HG03159 (cell line): ENCODE results near the gene GABRG3.

ENCODE experiments used
- ATAC-seq: cut with Tn5 transposase; IDR thresholded peaks from one replicate; pipeline ENCODE4 v1.9.1; 2021; ENCODE audit warnings: mild to moderate bottlenecking, moderate library complexity; ENCODE audit not compliant: unreplicated experiment

The GABRG3 gene

DNA sequence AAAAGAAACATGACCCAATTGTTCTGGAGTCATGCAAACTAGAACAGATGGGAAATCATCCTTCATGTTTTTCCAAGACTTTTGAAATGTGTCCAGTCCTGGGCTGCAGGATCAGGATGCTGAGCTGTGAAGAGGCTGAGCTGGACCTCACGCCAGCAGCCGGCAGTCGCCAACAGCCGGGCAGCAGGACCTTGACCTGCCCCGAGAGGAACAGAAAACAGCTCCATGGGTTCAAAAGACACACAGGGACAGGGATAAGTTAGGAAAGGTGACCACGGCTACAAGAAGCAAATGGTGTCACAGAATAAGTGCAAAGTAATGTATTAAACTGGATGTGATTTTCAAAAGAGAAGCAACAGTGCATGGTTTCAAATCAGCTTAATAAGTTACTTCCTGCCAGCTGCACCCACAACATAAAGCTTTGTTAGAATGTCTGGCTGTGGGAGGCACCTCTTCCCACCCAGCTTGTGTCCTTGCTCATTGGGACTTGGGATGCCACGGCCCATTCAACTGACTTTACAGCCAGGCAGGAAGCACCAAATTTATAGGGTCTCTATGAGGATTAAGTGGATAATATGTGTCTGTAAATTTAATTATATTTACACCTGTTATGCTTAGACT is 266.4 kb downstream of the GABRG3 start:
- no peak for ATAC-seq

DNA sequence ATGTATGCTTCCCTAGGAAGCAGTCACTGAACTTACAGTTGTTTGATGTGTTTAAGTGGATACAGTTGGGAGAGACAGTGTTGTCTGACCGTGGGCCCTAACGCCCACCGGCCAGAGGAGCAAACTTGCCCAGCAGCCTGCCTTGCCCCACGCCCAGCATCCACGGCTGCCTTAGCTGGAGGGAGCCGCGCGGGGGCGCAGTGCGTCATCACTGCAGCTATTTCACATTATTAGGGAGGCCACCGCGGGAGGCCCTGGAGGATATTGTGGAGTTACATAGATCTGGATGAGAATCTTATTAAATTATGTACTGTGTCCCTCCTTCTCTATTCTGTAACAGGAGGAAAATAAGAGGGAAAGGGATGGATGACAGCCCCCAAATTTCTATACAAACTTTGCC is 267.2 kb downstream of the GABRG3 start:
- ATAC-seq = no peak

DNA sequence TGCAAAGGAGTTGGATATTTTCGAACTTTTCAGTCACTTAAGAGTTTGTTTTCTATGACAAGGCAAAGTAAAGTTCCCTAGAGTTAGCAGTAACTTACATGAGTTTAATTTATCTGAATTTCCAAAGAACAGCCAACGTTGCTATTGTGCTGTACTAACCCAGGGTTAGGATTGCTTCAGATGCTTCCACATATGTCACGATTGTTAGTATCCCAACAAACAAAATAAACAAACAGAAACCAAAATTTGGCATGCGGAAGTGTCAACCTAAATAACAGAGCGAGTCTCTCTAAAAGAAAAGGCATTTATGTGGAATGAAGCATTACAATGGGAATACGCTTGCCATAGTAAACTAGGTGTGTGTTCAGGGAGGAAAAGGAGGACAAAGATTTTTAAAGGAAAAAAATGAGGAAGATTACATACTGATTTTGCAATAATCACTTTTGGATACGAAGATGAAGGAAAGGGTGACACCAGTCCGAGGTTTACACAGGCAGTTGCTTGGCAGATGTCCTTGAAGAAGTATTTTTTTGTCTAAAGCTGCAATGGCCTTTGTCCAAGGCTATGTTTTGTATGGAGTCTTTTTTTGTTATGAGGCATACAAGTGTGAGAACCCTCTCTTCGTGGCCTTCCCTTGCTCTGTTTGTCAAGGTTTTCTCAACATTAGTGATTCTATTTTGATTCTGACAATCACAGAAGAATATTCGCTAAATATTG is 267.9 kb downstream of the GABRG3 start:
- no peak for ATAC-seq

DNA sequence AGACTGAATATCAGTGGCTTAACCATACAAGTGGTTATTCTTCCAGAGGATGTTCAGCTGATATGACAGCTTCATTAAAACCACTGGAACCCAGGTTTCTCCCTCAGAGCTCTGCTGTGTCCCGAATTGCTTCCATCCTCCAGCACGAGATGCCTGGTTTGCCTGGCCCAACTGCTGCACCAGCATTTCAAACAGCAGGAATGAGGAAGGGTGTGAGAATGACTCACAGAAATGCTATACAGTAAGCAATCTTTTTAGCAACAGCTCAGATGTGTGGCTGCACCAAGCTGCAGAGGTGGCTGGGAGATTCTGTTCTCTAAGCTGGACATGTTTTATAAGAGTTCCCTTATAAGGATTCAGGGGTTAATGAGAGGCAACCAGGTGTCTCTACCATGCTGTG is 271.0 kb downstream of the GABRG3 start:
- ATAC-seq = no peak

DNA sequence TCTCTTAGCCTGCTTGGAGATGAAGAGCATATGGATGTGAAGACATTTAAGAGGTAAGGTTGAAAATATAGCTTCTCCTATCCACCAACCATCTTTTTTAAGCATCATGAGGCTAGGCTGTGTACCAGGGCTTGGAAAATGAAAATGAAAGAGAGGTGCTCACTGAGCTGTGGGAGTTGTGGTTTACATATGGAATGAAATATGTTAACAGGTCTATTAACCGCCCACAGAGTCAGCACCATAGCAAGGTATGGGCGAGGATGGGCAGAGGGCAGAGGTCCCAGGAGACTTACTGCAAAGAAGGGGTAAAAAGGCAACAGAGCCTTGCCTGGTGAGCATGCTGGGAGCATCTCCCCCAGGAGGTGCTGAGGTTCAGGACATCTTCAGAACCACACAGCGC is 273.1 kb downstream of the GABRG3 start:
- ATAC-seq = no peak

DNA sequence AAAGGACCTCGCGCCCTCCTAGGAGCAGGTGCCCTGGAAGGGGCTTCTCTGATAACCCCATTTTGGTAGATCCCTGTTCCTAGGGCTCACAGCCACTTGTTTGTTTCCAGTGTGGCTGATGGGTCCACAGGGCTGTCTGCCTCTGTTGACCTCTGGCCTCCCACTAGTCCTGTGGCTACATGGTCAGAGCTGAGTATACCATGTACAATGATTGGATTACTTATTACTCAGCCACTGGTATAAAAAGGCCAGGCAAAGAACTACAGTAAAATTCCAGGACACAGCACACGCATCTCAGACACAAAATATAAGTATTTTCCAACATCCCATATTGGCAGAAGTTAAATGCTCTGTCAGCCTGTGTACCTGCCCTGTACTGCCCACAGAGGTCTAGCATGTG is 277.3 kb downstream of the GABRG3 start:
- no peak for ATAC-seq

DNA sequence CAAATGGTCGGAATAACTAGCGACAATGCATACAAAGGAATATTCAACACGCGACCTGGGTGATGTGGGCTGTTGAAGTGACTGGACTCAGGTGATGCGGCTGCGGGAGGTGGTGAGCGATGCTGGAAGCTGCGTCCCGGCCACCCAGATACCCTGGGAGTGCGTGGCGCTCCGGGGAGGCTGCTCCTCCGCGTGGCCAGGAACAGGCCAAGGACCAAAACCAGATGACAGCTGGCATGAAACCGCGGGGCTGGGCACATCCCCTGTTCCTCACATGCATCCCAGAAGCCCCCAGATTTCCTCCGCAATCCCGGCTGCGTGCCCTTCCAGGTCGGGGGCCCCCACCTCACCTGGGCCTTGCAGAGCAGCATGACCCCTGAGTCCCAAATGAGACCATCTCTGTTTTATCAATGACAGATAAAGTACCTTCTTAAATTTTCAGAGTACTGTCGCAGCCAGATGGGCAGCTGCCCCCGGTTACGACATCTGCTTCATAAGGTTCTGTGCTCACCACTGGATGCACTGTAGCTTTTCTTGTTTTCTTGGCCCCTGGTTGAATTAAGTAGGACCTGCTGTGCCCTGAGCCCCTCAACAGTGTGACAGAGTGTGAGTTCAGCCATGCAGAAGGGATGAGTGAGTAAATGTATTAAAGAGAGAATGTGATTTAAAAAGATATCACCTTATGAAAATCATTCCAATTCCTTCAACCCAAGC is 278.2 kb downstream of the GABRG3 start:
- no peak for ATAC-seq

DNA sequence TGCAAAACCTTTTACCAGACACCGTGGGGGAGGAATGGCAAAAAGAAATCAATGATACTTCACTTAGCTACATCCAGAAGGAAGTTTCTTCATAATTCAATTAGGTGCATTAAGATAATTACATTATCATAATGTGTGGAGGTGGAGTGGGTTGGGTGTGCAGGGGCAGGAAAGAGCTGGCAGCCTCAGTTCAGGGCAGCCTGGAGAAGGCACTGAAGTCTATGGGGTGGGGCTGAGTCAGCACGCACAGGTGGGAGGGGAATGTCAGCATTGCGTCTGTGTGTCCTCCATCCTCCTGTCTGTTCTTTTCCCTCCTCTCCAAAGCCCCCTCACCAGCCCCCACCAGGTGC is 278.8 kb downstream of the GABRG3 start:
- no peak for ATAC-seq

DNA sequence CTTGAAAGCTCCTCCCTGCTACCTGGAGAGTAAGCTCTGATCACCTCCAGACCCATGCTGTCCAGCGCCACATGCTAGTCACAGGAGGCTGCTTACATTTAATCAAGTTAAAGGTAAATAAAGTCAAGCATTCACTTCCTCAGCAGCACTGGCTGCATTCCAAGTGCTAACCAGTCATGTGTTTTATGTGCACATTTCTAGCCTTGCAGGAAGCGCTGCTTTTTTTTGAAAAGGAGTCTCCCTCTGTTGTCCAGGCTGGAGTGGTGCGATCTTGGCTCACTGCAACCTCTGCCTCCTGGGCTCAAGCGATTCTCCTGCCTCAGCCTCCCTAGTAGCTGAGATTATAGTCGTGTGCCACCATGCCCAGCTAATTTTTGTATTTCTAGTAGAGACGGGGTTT is 279.2 kb downstream of the GABRG3 start:
- no peak for ATAC-seq

DNA sequence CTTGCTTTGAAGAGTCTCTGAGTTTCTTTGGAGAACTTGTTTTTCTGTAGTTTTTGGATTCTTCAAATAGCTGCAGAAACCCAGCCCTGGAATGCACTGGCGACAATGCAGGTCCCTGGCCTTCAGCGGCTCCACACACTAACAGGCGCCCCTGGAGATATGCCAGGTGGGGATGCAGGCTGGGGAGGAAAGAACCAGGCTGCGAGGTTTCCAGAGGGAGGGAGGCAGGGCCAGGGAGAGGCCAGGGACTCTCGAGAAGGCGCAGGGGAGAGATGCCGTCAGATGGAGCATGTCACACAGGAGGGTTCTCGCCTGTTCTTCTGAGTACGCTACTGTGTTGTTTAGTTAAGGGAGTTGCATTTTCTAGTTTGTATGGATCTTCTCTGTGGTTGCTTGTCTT is 283.1 kb downstream of the GABRG3 start:
- no peak for ATAC-seq

DNA sequence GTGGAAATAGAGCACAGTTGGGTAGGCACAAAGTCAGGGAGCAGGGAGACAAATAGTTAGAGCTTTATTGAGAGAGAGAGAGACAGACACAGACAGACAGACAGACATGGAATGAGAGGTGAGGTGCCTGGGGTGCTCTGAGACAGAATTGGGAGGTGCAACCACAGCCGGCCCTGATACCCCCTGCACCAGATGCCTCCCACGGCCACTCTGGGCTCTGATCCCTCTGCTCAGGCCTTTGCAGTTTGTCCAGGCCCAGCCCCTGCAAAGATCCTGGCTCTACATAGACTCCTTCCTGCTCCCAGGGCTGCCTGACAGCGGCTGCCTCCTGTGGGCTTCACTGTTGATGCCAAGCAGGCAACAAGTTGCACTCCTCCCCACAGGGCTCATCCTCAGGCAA is 283.8 kb downstream of the GABRG3 start:
- no peak for ATAC-seq

DNA sequence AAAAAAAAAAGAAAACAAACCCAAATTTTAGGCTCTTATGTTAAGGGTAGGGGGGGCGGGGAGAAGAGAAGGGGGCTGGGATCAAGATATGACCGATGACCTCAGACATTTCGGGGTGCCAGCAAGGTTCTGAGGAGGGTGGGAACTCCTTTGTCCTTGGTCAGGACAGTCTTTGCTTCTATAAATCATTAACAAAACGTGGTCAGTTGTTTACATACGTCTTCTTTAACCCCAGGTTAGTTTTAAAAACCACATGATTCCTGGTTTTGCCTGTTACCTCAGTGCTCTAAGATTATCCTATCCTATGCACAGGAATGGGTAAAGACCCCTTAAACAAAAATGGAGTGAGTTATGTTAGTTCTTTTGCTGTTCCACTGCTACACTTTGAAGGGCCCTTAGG is 285.5 kb downstream of the GABRG3 start:
- ATAC-seq = no peak

DNA sequence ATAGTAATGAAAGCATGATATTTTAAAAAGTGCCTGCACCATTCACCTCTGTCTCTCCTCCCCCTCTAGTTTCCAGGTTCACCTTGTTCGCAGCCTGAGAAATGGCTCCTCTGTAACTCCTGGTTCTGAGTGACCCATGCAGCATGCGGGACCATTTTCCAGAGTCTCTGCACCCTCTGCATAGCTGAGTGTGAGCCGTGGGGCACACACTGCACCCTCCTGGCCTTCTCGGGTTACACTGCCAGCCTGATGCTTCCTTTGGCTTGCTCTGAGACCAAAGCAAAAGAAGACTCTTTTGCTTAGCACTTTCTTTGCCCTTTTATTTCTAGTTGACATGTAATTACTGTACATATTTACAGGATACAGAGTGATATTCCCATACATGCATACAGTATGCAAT is 287.3 kb downstream of the GABRG3 start:
- ATAC-seq = no peak

DNA sequence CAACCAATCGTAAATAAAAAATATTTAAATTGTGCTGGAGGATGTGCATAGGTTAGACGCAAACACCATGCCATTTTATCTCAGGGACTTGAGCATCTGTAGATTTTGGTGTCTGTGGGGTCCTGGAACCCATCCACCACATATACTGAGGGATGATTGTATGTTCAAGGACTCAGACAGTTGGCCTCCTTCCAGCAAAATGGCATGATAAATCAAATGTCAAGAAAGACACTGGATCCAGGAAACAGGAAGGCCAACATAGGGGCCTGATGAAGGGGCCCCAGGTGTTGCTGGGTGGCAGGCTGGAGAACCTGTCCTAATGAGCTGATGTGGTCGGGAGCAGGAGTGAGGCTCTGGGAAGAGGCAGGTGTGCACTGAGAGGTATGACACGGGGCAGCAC is 289.5 kb downstream of the GABRG3 start:
- ATAC-seq = no peak

DNA sequence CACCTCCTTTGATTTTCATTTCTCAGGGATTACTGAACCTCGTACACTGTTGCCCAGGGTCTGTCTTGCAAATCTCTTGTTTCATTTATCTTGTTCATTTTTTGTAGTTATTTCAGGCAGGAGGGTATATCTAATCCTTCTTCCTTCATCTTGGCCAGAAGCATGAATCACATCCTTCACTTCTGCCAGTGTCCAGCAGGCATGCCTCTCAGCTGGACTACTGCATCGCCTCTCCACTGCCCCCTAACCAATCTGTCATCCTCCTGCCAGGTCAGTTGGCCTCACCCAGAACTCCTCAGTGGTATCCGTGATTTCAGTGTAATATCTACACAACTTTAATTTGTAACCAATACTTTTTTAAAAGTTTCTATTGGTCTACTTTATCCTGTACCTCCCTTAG is 297.9 kb downstream of the GABRG3 start:
- ATAC-seq = no peak

DNA sequence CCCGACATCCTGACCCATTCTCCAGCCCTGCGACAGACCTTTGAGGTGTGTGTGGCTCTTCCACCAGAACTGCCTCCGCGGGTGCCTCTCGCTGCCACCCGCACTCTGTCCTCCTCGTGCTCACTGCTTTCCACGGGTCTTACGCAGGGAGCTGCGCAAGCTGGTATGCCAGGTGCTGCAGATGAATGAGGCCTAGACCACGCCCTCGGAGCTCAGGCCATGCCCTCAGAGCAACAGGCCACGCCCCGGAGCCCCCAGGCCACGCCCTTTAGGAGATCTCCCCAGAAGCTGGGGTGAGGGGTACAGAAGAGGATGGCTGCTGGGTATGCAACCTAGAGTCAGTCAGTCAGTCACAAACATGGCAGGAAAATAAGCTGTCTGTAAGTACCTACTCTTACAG is 300.3 kb downstream of the GABRG3 start:
- no peak for ATAC-seq

DNA sequence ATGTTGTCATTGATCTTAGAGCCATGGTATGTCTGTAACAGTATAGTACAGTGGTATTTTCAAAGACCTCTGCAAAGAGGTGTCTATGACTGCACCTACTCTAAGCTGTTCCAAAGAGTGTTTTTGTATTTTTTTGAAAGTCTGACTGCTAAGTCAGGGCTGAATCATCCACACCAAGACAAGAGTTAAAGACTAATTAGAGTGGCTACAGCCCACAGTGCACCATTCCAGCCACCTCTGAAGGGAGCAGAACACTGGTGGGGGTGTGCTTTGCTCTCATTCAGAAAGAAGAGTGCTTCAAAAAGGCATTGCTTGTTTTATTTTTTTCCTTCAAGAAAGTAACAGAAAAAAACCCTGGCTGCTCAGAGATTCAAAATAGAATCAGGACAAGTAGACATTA is 301.4 kb downstream of the GABRG3 start:
- no peak for ATAC-seq

DNA sequence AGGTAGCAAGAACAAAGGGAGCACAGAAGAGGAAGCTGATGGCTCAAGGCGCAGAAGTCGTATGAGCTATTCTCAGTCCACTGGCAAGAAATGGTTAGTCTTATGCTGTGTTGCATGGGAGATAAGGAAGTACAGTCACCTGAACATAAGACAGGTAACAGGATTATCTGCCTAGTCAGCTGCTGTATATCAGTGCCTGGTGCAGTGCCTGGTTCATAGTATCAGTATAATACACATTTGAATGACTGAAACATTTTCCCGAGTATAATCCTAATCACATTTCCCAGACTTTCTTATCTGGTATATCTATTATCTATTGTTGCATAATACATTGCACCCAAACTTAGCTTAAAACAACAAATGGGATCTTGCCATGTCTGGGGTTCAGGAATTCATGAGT is 302.5 kb downstream of the GABRG3 start:
- ATAC-seq = no peak

DNA sequence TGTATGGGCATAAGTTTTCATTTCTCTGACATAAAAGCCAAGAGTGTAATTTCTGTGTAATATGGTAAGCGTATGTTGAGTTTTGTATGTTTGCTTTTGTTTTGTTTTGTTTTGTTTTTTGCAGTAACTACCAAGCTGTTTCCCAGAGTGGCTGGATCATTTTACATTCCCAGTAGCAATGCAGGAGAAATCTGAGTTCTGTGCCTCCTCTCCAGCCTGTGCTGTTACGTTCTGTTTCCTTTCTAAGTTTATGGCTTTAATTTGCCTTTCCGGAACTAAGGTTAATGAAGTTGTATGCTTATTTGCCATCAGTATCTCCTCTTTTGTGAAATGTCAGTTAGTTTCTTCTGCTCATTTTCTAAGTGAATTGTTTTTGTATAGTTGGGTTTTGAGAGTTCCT is 307.8 kb downstream of the GABRG3 start:
- no peak for ATAC-seq

DNA sequence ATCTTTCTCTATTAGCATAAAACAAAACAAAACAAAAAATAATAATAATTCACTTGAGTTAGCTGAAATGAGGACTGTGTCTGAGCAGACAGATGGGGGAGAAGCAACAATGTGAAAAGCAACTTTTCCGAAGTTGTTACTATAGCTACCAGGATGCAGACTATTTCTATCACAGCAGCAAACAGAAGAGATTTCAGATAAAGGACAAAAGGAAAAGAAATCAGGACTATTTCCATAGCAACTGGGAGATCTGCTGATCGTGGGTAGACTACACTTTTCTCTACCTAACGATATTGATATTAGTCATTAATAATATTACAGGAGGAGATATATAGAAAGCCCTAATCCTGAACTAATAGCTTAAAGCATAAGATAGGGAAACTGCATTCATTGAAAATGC is 321.7 kb downstream of the GABRG3 start:
- no peak for ATAC-seq

DNA sequence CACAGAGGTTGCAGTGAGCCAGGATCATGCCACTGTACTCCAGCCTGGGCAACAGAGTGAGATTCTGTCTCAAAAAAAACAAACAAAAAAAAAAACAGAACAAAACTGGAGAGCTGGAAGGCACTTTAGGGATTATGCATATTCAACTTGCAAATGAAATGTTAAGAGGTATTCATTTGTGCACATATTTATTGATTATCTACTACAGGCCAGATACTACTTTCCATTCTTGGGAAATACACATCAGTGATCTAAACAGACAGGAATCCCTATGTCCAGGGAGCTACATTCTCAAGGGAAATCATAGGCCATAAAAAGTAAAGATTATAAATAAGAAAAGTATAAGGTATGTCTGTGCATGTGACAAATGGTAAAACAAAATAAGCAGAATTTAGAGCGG is 322.6 kb downstream of the GABRG3 start:
- ATAC-seq = no peak

DNA sequence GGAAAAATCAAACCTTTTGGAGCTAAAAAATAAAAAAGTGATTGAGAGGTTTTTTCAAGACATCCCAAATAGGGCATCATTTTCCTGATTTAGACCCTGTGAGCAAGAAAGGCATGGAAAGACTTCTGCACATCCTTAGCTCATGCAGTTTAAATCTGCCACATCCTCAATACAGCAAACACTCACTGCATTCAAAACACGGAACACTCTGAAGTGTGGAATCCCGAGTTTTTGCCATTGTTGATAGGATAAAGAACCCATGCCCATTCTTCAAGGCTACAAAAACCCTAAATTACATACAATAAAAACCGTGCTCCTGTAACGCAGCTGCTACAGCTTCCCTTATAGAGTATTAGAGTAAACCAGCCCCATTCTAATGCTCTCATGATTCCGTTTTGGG is 346.8 kb downstream of the GABRG3 start:
- no peak for ATAC-seq

DNA sequence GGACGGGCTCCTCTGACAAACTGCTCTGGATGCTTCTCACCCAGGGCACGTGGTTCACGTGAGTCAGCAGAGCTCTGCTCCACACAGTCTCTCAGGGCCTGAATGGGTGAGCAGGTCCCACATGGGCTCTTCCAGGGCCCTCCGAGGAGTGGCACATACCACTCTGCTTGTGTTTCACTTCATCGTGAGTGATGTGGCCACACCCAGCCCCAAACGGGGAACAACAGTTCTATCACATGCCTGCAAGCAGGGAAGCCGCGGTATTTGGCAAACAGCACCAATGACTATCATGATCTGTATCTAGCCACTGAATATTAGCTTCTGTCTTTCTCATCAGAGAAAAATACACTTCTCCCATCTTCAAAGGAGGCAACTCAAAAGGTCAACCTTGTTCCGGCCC is 352.8 kb downstream of the GABRG3 start:
- no peak for ATAC-seq
